Left lung (tissue), 10 donors: ENCODE data around the gene PSAP. TPM values are rescaled to one million over a fixed set of nuclear protein-coding genes. Genes with fewer than 3 reads are reported as not detected.

Source experiments
- ATAC-seq: fragments of 200-7000 bp; cut with Tn5 transposase; one replicate; pipeline ENCODE4 v1.9.1; 2020; ENCODE audit warnings: moderate library complexity
- DNase-seq, 4 donors: peaks; one replicate each; pipeline ENCODE4 v3.0.0-alpha.2; 2013 to 2020
- H3K27ac ChIP-seq, 2 donors: fragments of 200-600 bp; sonication (generic) in 1 of 2; one replicate each; pipeline versions ENCODE4 v1.5.0 to v1.8.0; 2020 to 2021
- H3K27me3 ChIP-seq, 2 donors: fragments of 200-600 bp; sonication (generic) in 1 of 2; one replicate each; pipeline versions ENCODE4 v1.5.0 to v1.8.0; 2020 to 2021
- H3K36me3 ChIP-seq, 2 donors: fragments of 200-600 bp; sonication (generic) in 1 of 2; one replicate each; pipeline versions ENCODE4 v1.5.0 to v1.8.0; 2020 to 2021
- H3K4me1 ChIP-seq, 2 donors: fragments of 200-600 bp; one replicate each; pipeline ENCODE4 v1.8.0; 2021
- H3K4me3 ChIP-seq, 2 donors: fragments of 200-600 bp; sonication (generic) in 1 of 2; one replicate each; pipeline versions ENCODE4 v1.5.0 to v1.8.0; 2020 to 2021; ENCODE audit warnings: mild to moderate bottlenecking in 1 of 2
- H3K9me3 ChIP-seq, 2 donors: fragments of 200-600 bp; sonication (generic) in 1 of 2; one replicate each; pipeline versions ENCODE4 v1.5.0 to v1.8.0; 2020 to 2021
- CTCF ChIP-seq, 2 donors: fragments of 200-600 bp; sonication (generic) in 1 of 2; IDR thresholded peaks; one replicate each; pipeline versions ENCODE4 v1.5.0 to v1.8.0; 2021; ENCODE audit warnings: antibody characterized with exemption in 2 of 2
- intact Hi-C, 2 donors: fragments of 100-400 bp; cut with DNase I; formaldehyde crosslinking; loops; one replicate each; pipeline versions ENCODE4 v1.11.2 to v1.14.2; 2022
- polyA plus RNA-seq, 6 donors: library from polyadenylated mRNA; unstranded; fragments of 120-200 nt; gene quantifications; one replicate each; pipeline ENCODE4 v1.2.1, GENCODE V29; 2013; ENCODE audit not compliant: insufficient read length in 6 of 6
- total RNA-seq, 2 donors: library from RNA; stranded (reverse); fragmentation: NEBNext Ultra II Directional; extraction: Animal tissue kit (Norgen Biotek cat#: 25700); gene quantifications; one replicate each; pipeline ENCODE4 v1.2.1, GENCODE V29; 2021
- donor health status: DM: no; HTN: yes; CAD: no.
- donor health status: DM: no; HTN: no; CAD: no.

Gene PSAP
- total and polyA plus RNA-seq, 8 donors: 539 to 1,668 (median 577) TPM

GRCh38 chr10:71782917-71783490 lies 68.0 kb downstream of the PSAP start:
- TF ChIP-seq CTCF (IDR thresholded peaks at IDR 0.05): no peak
- intact Hi-C loops: no loop called here
- peak overlapping the region in 1 of 2 donors; percentile 9 for H3K27ac ChIP-seq
- H3K36me3 ChIP-seq: no peaks in the 10 kb centered on the region
- H3K27me3 ChIP-seq: no peaks in the 10 kb centered on the region
- no peak overlapping the region for H3K4me3 ChIP-seq
- peaks cover 0 to 38% of the 10 kb centered on the region in 2 donors for H3K4me1 ChIP-seq
- no peaks in the 10 kb centered on the region for H3K9me3 ChIP-seq
- peak; percentile 48 for ATAC-seq
- DNase-seq: no peak

GRCh38 chr10:71782221-71782916 lies 68.7 kb downstream of the PSAP start:
- H3K36me3 ChIP-seq: no peaks in the 10 kb centered on the region
- peaks cover 0 to 44% of the 10 kb centered on the region in 2 donors for H3K4me1 ChIP-seq
- TF ChIP-seq CTCF (IDR thresholded peaks at IDR 0.05): no peak
- intact Hi-C loops: no loop called here
- H3K27me3 ChIP-seq: no peaks in the 10 kb centered on the region
- H3K27ac ChIP-seq: peak overlapping the region in 1 of 2 donors; percentile 9
- H3K4me3 ChIP-seq: no peak overlapping the region
- H3K9me3 ChIP-seq: no peaks in the 10 kb centered on the region
- ATAC-seq (no peak), DNase-seq (no peak)

- ATAC-seq (no peak), DNase-seq (no peak)
- no peak overlapping the region for H3K4me3 ChIP-seq
- TF ChIP-seq CTCF (IDR thresholded peaks at IDR 0.05): no peak
- intact Hi-C loops: no loop called here
- no peaks in the 10 kb centered on the region for H3K36me3 ChIP-seq
- peaks cover 0 to 61% of the 10 kb centered on the region in 2 donors for H3K4me1 ChIP-seq
- no peaks in the 10 kb centered on the region for H3K27me3 ChIP-seq
- H3K27ac ChIP-seq: no peak overlapping the region
- no peaks in the 10 kb centered on the region for H3K9me3 ChIP-seq
These were observed 70.3 kb downstream of the PSAP start for GRCh38 chr10:71780719-71781118.

GRCh38 chr10:71780156-71780555 lies 70.9 kb downstream of the PSAP start:
- H3K4me1 ChIP-seq: peaks cover 0 to 67% of the 10 kb centered on the region in 2 donors
- no peak overlapping the region for H3K4me3 ChIP-seq
- no peaks in the 10 kb centered on the region for H3K27me3 ChIP-seq
- no peak overlapping the region for H3K27ac ChIP-seq
- DNase-seq (no peak), ATAC-seq (no peak)
- no peak for TF ChIP-seq CTCF (IDR thresholded peaks at IDR 0.05)
- intact Hi-C loops: no loop called here
- H3K9me3 ChIP-seq: no peaks in the 10 kb centered on the region
- no peaks in the 10 kb centered on the region for H3K36me3 ChIP-seq

GRCh38 chr10:71779641-71780040 lies 71.4 kb downstream of the PSAP start:
- Histone ChIP-seq H3K9me3 (no peaks in the 10 kb centered on the region), H3K27me3 (no peaks in the 10 kb centered on the region), H3K27ac (no peak overlapping the region), H3K4me3 (no peak overlapping the region), H3K4me1 (peaks cover 0 to 72% of the 10 kb centered on the region in 2 donors), H3K36me3 (no peaks in the 10 kb centered on the region)
- no peak for ATAC-seq
- TF ChIP-seq CTCF (IDR thresholded peaks at IDR 0.05): no peak
- intact Hi-C loops: no loop called here
- DNase-seq: no peak
